KMS-11 (cell line): Measurements from ENCODE around the gene MYT1.

Source experiments
- H2AFZ ChIP-seq: fragments of 200-600 bp; sonication (generic); 2 replicates; pipeline ENCODE4 v1.6.1; 2016; ENCODE audit warnings: antibody characterized with exemption, mixed run types, low read depth
- H3K27ac ChIP-seq: fragments of 200-600 bp; sonication (generic); 2 replicates; pipeline ENCODE4 v1.6.1; 2016; ENCODE audit warnings: mild to moderate bottlenecking, mixed run types
- H3K27me3 ChIP-seq: fragments of 200-600 bp; sonication (generic); 2 replicates; pipeline ENCODE4 v1.6.1; 2017; ENCODE audit warnings: mild to moderate bottlenecking, low read depth, mixed run types, moderate library complexity; ENCODE audit not compliant: insufficient read depth
- H3K36me3 ChIP-seq: fragments of 200-600 bp; sonication (generic); 2 replicates; pipeline ENCODE4 v1.6.1; 2017; ENCODE audit warnings: mild to moderate bottlenecking, mixed run types; ENCODE audit not compliant: insufficient read depth
- H3K4me1 ChIP-seq: fragments of 200-600 bp; sonication (generic); 2 replicates; pipeline ENCODE4 v1.6.1; 2016; ENCODE audit warnings: mild to moderate bottlenecking, low read depth, mixed run types; ENCODE audit not compliant: poor library complexity, severe bottlenecking
- H3K4me2 ChIP-seq: fragments of 200-600 bp; sonication (generic); 2 replicates; pipeline ENCODE4 v1.7.0; 2016; ENCODE audit warnings: mild to moderate bottlenecking, mixed run types
- H3K4me3 ChIP-seq: fragments of 200-600 bp; sonication (generic); IDR thresholded peaks from 2 replicates; pipeline ENCODE4 v1.6.1; 2017; ENCODE audit warnings: low read depth, low read length, mixed read lengths; ENCODE audit not compliant: insufficient read depth
- H3K79me2 ChIP-seq: fragments of 200-600 bp; sonication (generic); 2 replicates; pipeline ENCODE4 v1.6.1; 2016; ENCODE audit warnings: low read depth, mixed run types; ENCODE audit not compliant: insufficient read depth
- H3K9ac ChIP-seq: fragments of 200-600 bp; sonication (generic); 2 replicates; pipeline ENCODE4 v1.6.1; 2016; ENCODE audit warnings: mild to moderate bottlenecking, mixed run types
- H4K20me1 ChIP-seq: fragments of 200-600 bp; sonication (generic); 2 replicates; pipeline ENCODE4 v1.6.1; 2016; ENCODE audit warnings: mild to moderate bottlenecking, mixed run types; ENCODE audit not compliant: insufficient read depth
- TF ChIP-seq, protein P1 (sequence below): fragments of 200-600 bp; sonication (generic); conservative IDR thresholded peaks from 2 replicates; pipeline ENCODE4 v1.6.1; 2017; ENCODE audit warnings: low read depth, mild to moderate bottlenecking, antibody characterized with exemption, low read length, moderate library complexity, mixed read lengths

Gene MYT1

DNA sequence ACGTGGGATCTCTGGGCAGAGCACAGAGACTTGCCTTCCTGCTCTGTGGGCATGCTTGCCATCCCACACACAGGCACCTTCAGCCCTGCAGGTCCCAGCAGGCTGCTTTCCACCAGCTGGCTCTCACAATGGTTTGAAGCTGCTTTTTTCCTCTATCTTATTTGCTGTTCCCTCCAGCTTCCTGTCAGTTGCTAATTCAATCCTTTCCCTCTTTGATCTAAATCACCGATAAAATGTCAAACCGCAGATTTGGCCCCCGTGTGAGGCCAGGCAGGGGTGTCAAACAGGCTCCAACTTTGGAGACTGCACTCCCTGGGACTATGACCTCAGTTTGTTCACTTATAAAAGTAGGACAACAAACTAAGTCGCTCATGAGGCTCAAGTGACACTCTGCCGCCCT is 50.7 kb downstream of the MYT1 start:
- no peak overlapping the region for H3K4me2 ChIP-seq

DNA sequence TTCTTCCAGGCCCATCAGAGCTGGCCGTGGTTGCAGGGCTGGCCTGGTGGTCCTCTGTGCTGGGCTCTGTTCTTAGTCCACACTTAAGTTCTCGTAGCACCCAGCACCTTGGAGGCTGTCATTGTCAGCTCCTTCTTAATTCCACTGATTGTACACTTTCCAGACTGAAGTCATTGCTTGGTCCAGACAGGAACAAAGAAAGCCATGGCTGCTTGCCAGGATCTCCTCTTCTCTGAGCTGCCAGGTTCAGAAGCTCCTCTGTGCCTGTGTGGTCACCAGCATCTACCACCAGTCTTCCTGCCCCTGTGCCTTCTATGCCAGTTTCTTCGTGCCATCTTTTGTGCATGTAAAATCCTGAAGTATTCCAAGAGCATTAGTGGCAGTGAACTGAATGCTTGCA is 51.8 kb downstream of the MYT1 start:
- Histone ChIP-seq H4K20me1 (no peaks in the 10 kb centered on the region), H3K4me1 (no peaks in the 10 kb centered on the region), H3K4me2 (no peak overlapping the region), H3K36me3 (no peaks in the 10 kb centered on the region), H3K9ac (no peak overlapping the region), H3K27me3 (peaks cover 97% of the 10 kb centered on the region), H2AFZ (no peak overlapping the region), H3K27ac (no peak overlapping the region), H3K79me2 (no peaks in the 10 kb centered on the region), H3K4me3 (no peak overlapping the region)
- TF ChIP-seq, protein P1, sequence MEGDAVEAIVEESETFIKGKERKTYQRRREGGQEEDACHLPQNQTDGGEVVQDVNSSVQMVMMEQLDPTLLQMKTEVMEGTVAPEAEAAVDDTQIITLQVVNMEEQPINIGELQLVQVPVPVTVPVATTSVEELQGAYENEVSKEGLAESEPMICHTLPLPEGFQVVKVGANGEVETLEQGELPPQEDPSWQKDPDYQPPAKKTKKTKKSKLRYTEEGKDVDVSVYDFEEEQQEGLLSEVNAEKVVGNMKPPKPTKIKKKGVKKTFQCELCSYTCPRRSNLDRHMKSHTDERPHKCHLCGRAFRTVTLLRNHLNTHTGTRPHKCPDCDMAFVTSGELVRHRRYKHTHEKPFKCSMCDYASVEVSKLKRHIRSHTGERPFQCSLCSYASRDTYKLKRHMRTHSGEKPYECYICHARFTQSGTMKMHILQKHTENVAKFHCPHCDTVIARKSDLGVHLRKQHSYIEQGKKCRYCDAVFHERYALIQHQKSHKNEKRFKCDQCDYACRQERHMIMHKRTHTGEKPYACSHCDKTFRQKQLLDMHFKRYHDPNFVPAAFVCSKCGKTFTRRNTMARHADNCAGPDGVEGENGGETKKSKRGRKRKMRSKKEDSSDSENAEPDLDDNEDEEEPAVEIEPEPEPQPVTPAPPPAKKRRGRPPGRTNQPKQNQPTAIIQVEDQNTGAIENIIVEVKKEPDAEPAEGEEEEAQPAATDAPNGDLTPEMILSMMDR, result no peak

More for the DNA sequence above, 50.7 kb downstream of the MYT1 start:
- Histone ChIP-seq H3K36me3 (no peaks in the 10 kb centered on the region), H3K4me1 (no peaks in the 10 kb centered on the region), H2AFZ (no peak overlapping the region), H3K4me3 (no peak overlapping the region), H3K27ac (no peak overlapping the region), H4K20me1 (no peaks in the 10 kb centered on the region), H3K9ac (no peak overlapping the region), H3K79me2 (no peaks in the 10 kb centered on the region), H3K27me3 (peaks cover 97% of the 10 kb centered on the region)
- TF ChIP-seq, protein P1, result no peak

DNA sequence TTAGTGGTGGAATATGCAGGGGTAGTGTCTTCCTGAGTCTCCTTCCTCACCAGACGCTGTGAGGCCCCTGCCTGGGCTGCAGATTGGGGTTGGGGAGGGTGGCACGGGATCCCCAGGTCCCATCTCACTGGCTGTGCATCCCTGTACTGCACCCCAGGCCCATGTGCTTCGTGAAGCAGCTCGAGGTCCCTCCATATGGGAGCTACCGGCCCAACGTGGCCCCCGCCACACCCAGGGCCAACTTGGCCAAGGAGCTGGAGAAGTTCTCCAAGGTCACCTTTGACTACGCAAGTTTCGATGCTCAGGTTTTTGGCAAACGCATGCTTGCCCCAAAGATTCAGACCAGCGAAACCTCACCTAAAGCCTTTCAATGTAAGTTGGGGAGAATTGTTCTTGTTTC is 52.7 kb downstream of the MYT1 start:
- Histone ChIP-seq H3K4me3 (no peak overlapping the region), H4K20me1 (no peaks in the 10 kb centered on the region), H3K36me3 (no peaks in the 10 kb centered on the region), H3K27ac (no peak overlapping the region), H3K9ac (no peak overlapping the region), H3K4me1 (no peaks in the 10 kb centered on the region), H3K27me3 (peaks cover 97% of the 10 kb centered on the region), H3K79me2 (no peaks in the 10 kb centered on the region), H2AFZ (no peak overlapping the region), H3K4me2 (no peak overlapping the region)
- TF ChIP-seq, protein P1, result no peak

DNA sequence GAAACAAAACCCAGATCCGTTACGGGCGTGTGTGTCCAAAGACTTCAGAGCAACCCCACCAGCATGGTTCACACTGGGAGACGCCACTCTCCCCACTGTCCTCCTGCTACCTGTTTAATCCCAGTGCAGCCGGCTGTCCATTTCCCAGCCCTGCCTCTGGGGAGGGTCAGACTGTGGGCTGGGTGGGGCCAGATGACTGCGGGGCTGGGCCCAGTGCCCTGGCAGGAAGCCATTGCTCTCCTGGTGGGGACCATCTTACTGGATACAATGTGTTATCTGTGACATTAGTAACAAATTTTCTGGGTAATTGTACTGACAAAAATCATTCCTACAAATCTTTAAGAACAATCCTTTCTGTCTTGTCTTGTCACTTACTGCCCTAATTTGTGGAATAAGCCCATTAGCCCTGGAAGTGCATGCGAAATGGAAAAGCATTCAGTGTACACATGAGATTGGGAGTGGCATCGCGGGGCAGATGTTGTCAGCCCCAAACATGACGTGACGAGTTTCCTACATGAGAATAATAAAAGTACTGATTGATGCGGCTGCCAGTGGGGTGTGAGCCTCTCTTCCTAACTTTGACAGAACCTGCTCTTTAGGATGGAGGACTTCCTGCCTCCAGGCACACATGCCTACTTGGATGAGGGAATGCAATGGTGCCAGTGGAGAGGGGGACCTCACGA is 53.4 kb downstream of the MYT1 start:
- H2AFZ ChIP-seq, result no peak overlapping the region
- H3K27me3 ChIP-seq, result peaks cover 100% of the 10 kb centered on the region
- no peak overlapping the region for H3K27ac ChIP-seq
- no peak overlapping the region for H3K4me2 ChIP-seq
- H3K36me3 ChIP-seq, result no peaks in the 10 kb centered on the region
- H3K4me3 ChIP-seq, result no peak overlapping the region
- H3K9ac ChIP-seq, result no peak overlapping the region
- TF ChIP-seq, protein P1, result no peak
- H3K79me2 ChIP-seq, result no peaks in the 10 kb centered on the region
- H4K20me1 ChIP-seq, result no peaks in the 10 kb centered on the region
- H3K4me1 ChIP-seq, result no peaks in the 10 kb centered on the region
